HG02642 (cell line): ENCODE data around the gene ANKRD13A.
"Not testable (repeated sequence)": the region's sequence is repeated elsewhere in the genome, so short reads cannot be mapped to it uniquely, and the experiment has no call there.

Experiments used
- ATAC-seq: cut with Tn5 transposase; IDR thresholded peaks from one replicate; pipeline ENCODE4 v1.9.1; 2021; ENCODE audit warnings: mild to moderate bottlenecking; ENCODE audit not compliant: unreplicated experiment, poor library complexity

Gene ANKRD13A

GRCh38 chr12:109982210-109982609 is 17.0 kb upstream of the ANKRD13A start:
- ATAC-seq: no peak

DNA sequence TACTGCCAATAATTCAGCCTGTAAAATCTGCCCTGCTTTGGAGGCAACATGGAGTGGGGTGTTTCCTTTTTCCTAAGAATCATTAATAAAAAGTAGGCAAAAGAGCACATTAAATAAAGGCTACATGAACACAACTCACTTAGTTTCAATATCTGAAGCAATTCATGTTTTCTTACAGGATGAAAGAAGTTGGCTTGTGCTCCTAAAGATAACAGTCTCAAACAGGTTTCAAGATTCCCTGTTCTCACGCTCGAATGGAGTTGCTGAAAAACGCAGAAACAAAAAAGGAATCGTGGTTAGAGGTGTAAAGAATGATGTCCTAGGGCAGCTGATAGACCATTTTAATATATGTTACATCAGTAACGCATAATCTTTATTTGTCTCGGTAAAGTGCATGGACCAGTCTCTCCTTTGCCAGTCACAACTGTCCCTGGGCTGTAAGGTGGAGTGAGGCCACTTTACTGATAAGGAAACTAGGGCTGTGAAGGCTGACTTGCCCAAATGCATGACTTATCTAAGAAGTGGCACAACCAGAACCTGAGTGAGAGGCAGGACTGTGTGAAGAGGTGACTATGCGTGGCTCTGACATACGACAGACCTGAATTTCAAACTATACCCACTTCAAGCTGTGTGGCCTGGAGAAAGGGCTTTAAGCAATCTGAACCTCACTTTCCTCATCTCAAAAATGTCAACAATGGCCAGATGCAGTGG is 15.6 kb upstream of the ANKRD13A start:
- ATAC-seq: no peak

DNA sequence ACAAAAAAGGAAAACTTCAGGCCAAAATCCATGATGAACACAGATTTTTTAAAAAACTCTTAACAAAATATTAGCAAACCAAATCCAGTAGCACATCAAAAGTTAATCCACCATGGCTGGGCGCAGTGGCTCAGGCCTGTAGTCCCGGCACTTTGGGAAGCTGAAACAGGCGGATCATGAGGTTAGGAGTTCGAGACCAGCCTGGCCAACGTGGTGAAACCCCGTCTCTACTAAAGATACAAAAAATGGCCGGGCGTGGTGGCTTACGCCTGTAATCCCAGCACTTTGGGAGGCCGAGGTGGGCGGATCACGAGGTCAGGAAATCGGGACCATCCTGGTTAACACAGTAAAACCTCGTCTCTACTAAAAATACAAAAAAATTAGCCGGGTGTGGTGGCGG is 13.0 kb upstream of the ANKRD13A start:
- not testable (repeated sequence) for ATAC-seq

- ATAC-seq: no peak
Observed at GRCh38 chr12:109987615-109988014, 11.6 kb upstream of the ANKRD13A start.

- no peak for ATAC-seq
Observed at GRCh38 chr12:109988274-109988673, 11.0 kb upstream of the ANKRD13A start.

GRCh38 chr12:109988903-109989302 is 10.3 kb upstream of the ANKRD13A start:
- ATAC-seq: no peak

DNA sequence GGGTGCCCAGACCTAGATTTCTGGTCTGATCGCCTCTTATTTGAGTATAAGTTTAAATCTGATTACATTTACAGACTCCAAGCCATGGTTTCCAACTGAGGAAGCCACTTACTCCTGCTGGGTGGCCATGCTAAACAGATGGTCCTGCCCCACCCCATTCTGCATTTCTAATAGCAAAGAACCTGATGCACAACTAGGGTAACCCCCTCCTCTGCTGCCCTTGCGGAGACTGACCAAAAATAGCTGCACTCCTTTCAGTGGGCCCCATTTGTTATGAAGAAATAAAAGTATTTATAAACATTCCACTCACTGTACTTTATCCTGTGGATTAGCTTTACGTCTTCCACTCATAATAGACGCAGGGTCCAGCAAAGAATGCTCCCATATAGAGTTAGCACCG is 9.8 kb upstream of the ANKRD13A start:
- no peak for ATAC-seq

- ATAC-seq: no peak
Observed at GRCh38 chr12:109991586-109991985, 7.6 kb upstream of the ANKRD13A start.

DNA sequence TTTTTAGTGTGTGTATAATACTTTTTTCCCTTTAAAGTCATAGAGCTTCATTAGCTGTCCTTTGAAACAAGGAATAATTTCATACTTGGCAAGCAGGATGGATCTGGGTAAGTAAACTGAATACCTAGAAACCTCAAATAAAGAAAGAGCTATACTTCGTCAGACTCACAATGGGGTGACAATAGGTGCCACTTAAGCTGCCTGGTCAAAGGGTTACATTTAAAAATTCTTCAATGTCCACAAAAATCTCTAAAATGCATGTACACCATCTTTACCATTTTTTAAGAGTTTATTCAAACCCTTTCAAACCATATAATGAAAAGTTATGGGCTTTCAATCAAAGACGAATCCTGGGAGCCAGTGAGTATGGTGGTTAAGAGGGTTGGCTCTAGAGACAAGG is 6.1 kb upstream of the ANKRD13A start:
- ATAC-seq: no peak

GRCh38 chr12:109994401-109995175 is 4.6 kb upstream of the ANKRD13A start:
- no peak for ATAC-seq

DNA sequence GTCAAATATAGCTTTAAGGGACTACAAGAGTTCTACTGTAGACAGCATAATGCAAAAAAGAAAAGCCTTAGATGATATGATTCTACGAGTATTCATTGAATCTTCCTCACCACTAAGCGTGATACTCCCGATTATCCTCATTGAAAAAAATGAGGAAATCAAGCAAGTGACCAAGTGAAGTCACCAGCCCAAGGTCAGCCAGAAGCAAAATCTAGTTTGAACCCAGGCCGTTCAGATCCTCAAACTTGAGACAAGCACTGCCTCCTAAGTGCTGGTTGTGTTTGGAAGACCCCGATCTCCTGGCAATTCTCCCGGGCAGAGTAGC is 3.9 kb upstream of the ANKRD13A start:
- ATAC-seq: no peak

DNA sequence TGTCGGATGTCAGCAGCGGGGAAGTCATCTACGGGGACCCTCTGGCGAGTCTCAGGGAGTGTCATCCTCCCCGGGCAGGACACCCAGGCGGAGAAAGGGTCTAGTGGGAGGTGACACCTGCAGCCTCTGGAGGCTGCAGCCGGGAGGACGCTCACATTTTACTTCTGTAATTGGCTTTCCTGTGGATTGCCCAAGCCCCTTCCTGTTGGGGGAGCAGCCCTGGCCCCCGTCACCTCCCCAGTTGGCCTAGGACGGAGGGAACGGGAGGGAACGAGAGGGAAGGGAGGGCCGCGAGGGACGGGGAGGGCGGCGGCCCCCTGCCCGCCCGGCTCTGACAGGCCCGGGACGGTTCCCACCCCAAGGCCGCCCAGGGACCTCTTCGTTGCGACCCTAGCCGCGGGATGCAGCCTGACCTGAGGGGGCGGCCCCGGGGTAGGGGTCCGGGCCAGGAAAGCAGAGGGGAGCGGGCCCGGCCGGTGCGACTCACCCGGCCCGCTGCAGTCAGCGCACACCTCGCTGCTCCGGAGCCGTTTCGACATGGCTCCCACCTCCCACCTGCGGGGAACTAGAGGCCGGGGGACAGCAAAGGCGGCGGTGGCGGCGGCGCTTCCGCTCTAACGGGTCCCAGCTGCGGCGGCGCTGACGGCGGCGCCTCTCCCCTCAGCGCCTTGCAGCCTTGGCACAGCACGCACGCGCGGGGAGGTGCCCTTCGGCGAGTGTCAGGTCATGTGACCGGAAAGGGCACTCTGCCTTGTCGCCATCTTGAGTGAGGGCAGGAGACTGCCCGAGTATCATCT is 3.3 kb upstream of the ANKRD13A start, which contains the start of gene GIT2:
GIT2 (minus strand) TSS at position 683 of the 797 bp plus-strand sequence; CDS start at position 539, 144 bp downstream.
- peak; percentile 73 for ATAC-seq

DNA sequence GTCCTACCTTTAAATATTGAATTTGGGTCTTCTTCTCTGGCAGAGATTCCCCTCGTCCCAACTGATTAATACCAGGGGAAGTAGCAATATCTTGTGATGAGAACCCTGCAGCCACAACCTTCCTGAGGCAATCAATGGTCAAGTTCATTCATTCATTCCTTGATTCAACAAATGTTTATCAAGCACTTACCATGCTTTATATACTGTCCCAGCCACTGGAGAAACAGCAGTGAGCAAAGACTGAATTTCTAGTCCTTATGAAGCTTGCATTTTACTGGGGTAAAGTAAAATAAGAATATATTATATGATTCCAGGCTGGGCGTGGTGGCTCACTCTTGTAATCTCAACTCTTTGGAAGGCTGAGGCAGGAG is 2.8 kb upstream of the ANKRD13A start:
- no peak for ATAC-seq

- ATAC-seq: no peak
Observed at GRCh38 chr12:109997393-109997792, 1.8 kb upstream of the ANKRD13A start.

- no peak for ATAC-seq
Observed at GRCh38 chr12:109998241-109998903, 858 bp upstream of the ANKRD13A start.

DNA sequence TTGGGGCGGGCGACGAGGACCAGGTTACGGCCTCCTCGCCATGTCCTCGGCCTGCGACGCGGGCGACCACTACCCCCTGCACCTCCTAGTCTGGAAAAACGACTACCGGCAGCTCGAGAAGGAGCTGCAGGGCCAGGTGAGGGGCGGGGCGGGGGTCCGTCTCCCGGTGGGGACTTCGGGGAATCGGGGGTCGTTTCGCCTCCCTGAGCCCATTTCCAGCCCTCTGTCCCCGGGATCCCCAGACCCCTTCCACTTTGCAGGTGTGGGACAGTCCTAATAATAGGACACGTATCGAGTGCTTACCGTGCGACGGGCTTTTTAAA is 380 bp downstream of the ANKRD13A start:
- no peak for ATAC-seq

DNA sequence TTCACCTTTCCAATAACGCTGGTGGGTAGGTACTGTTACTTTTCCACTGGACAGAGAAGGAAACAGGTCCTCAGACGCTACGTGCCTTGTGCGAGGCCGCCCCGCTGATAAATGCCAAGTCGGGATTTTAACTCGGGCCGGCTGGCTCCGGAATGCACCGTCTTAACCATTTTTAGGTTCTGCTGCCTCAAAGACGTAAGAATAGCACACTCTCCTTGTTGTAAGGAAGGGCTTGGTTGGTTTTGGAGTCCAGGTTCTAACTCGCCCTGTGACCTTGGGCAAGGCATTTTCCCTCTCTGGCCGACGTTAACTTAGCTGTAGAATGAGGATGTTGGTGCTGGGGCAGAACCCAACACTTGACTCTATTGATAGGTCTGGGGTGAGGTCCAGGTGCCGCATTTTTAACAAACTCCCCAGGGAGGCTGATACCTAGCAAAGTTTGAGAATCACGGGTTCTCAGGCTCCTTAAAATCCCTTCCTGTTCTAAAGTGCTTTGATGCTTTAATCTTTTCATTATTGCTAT is 814 bp downstream of the ANKRD13A start:
- no peak for ATAC-seq

DNA sequence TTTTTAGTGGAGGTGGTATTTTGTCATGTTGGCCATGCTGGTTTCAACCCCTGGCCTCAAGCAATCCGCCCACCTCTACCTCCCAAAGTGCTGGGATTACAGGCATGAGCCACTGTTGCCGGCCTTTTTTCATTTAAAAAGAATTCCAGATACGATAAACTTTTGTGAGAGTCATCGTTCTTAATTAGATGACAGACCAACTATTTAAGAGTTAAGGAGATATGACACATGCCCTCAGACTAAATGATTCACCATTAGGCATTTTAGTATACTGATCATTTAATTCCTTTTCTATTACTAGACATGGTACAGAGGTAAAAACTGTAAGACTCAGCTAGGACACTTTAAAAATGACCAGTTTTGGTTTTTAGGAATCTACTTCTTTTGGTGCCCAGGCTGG is 2.4 kb downstream of the ANKRD13A start:
- no peak for ATAC-seq

GRCh38 chr12:110002676-110003515 is 3.7 kb downstream of the ANKRD13A start:
- no peak for ATAC-seq

- ATAC-seq: no peak
Observed at GRCh38 chr12:110004598-110004997, 5.4 kb downstream of the ANKRD13A start.
